ENCODE results near the gene KRT34. TPM values are rescaled to one million over a fixed set of nuclear protein-coding genes. Genes with fewer than 3 reads are reported as not detected.

KRT34 gene
- total RNA-seq, 4 donors from 2014 or later = not detected

- Histone ChIP-seq H3K9me3 (no peaks in the 10 kb centered on the region), H3K27me3 (no peaks in the 10 kb centered on the region), H3K4me1 (no peaks in the 10 kb centered on the region), H3K27ac (no peak overlapping the region), H3K4me3 (no peak overlapping the region), H3K36me3 (no peaks in the 10 kb centered on the region)
- TF ChIP-seq CTCF (IDR thresholded peaks at IDR 0.05) (no peak), POLR2A (IDR thresholded peaks at IDR 0.05) (no peak)
- no peak for DNase-seq
Measured at GRCh38 chr17:41331606-41332005, 50.5 kb downstream of the KRT34 start.

- no peak overlapping the region for H3K27ac ChIP-seq
- H3K27me3 ChIP-seq = no peaks in the 10 kb centered on the region
- no peak overlapping the region for H3K4me3 ChIP-seq
- peak in 2 of 3 donors; percentile 71 to 74 for DNase-seq
- TF ChIP-seq CTCF (IDR thresholded peaks at IDR 0.05) (peak in 5 of 6 experiments; percentile 11 to 72 (median 69)), POLR2A (IDR thresholded peaks at IDR 0.05) (no peak)
- H3K36me3 ChIP-seq = no peaks in the 10 kb centered on the region
- no peaks in the 10 kb centered on the region for H3K9me3 ChIP-seq
- no peaks in the 10 kb centered on the region for H3K4me1 ChIP-seq
Measured at GRCh38 chr17:41329279-41329948, 52.7 kb downstream of the KRT34 start.

GRCh38 chr17:41328207-41328606 is 53.9 kb downstream of the KRT34 start:
- Histone ChIP-seq H3K9me3 (no peaks in the 10 kb centered on the region), H3K36me3 (no peaks in the 10 kb centered on the region), H3K4me1 (no peaks in the 10 kb centered on the region), H3K27me3 (no peaks in the 10 kb centered on the region), H3K27ac (no peak overlapping the region), H3K4me3 (no peak overlapping the region)
- no peak for TF ChIP-seq CTCF (IDR thresholded peaks at IDR 0.05)
- TF ChIP-seq POLR2A (IDR thresholded peaks at IDR 0.05) = no peak
- no peak for DNase-seq

Other genes starting within 250 kb of the KRT34 start
- gene KRTAP4-6, start 241.8 kb downstream of the KRT34 start, total RNA-seq = not detected
- not detected for gene KRTAP4-5, start 232.5 kb downstream of the KRT34 start, total RNA-seq
- not detected for gene KRTAP4-4, start 221.6 kb downstream of the KRT34 start, total RNA-seq
- not detected for gene KRTAP4-3, start 214.1 kb downstream of the KRT34 start, total RNA-seq
- gene KRTAP4-2, start 204.1 kb downstream of the KRT34 start, total RNA-seq = not detected
- gene KRTAP4-1, start 197.4 kb downstream of the KRT34 start, total RNA-seq = not detected
- not detected for gene KRTAP9-1, start 192.4 kb downstream of the KRT34 start, total RNA-seq
- not detected for gene KRTAP9-2, start 155.7 kb downstream of the KRT34 start, total RNA-seq
- not detected for gene KRTAP9-3, start 149.9 kb downstream of the KRT34 start, total RNA-seq
- not detected for gene KRTAP9-8, start 144.3 kb downstream of the KRT34 start, total RNA-seq
- gene KRTAP9-4, start 132.6 kb downstream of the KRT34 start, total RNA-seq = not detected
- not detected for gene KRTAP9-9, start 126.9 kb downstream of the KRT34 start, total RNA-seq
- gene KRTAP9-6, start 116.9 kb downstream of the KRT34 start, total RNA-seq = not detected
- not detected for gene KRTAP9-7, start 106.6 kb downstream of the KRT34 start, total RNA-seq
- not detected for gene KRTAP29-1, start 79.5 kb downstream of the KRT34 start, total RNA-seq
- not detected for gene KRTAP16-1, start 73.0 kb downstream of the KRT34 start, total RNA-seq
- gene KRTAP17-1, start 66.6 kb downstream of the KRT34 start, total RNA-seq = not detected
- gene KRT33A, start 31.5 kb downstream of the KRT34 start, total RNA-seq = not detected
- gene KRT33B, start 12.5 kb downstream of the KRT34 start, total RNA-seq = not detected
- not detected for gene KRT31, start 15.3 kb upstream of the KRT34 start, total RNA-seq
- not detected for gene KRT37, start 42.3 kb upstream of the KRT34 start, total RNA-seq
- gene KRT38, start 58.7 kb upstream of the KRT34 start, total RNA-seq = not detected
- gene KRT32, start 85.1 kb upstream of the KRT34 start, total RNA-seq = not detected
- not detected for gene KRT35, start 98.8 kb upstream of the KRT34 start, total RNA-seq
- gene KRT36, start 107.6 kb upstream of the KRT34 start, total RNA-seq = not detected
- 1 to 10 TPM in 1 of 4 donors, not detected in 3; 2.5 TPM for gene KRT13, start 123.3 kb upstream of the KRT34 start, total RNA-seq
- 10 to 100 TPM; 12.3 to 44.5 (median 28.8) TPM for gene KRT15, start 136.6 kb upstream of the KRT34 start, total RNA-seq
- 1,000 to 10,000 TPM in 3 of 4 donors, 100 to 1,000 TPM in 1; 357 to 5,327 (median 3,312) TPM for gene KRT19, start 146.0 kb upstream of the KRT34 start, total RNA-seq
- not detected for gene KRT9, start 189.8 kb upstream of the KRT34 start, total RNA-seq
- 1 to 10 TPM; 3.4 to 8.9 (median 6.3) TPM for gene KRT14, start 204.6 kb upstream of the KRT34 start, total RNA-seq
- gene KRT16, start 230.5 kb upstream of the KRT34 start, total RNA-seq = not detected
- 1 to 10 TPM in 1 of 4 donors, not detected in 3; 2.7 TPM for gene KRT17, start 242.3 kb upstream of the KRT34 start, total RNA-seq